ENCODE measurements around the gene TRNT1.
A peak's percentile ranks its signal among the peaks of the same experiment; 100 is the strongest.

TRNT1 gene

DNA sequence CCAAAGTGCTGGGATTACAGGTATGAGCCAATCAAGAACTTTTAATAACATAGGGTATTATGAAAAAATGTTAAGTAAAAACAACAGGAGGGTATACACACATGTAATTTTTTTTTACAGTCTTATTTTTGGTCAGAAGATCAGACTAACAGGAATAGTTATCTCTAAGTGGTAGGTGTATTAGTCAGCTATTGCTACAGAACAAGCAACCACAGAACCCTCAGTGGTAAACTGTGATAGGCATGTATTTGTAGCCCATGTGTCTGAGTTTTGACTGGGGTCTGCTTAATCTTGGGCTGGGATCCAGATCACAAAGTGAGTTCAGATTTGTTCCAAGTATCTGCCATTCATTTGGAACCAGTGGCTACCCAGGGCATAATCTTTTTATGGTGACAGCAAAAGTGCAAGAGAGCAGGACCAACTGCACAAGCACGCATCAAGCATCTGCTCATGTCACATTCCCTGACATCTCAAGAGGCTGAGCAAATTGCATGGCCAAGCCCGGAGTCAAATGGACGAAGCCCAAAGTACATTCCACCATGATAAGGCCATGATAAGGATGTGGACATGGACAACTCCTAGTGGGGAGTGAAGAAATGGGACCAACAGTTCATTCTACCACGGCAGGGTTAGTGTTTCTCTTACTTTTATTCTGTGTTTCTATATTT is 13.6 kb upstream of the TRNT1 start:
- no peak for DNase-seq

DNA sequence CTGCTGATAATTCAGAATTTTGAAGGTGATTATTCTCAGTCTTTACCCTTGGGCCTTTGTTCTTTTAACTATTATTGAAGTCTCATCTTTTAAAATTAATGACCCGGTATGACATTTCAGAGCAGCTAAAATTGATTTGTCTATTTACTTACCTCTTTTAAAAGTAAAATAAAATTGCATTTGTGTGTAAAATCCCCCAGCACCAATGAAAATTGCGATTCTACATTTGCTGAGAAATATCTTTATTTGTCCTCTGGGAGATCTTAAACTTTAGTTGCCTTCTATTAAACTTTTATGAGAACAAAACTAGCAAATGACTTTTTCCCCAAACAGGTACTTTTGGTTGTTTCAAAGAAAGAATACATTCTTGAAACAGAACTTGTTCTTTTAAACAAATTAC is 9.1 kb upstream of the TRNT1 start:
- DNase-seq: no peak

DNA sequence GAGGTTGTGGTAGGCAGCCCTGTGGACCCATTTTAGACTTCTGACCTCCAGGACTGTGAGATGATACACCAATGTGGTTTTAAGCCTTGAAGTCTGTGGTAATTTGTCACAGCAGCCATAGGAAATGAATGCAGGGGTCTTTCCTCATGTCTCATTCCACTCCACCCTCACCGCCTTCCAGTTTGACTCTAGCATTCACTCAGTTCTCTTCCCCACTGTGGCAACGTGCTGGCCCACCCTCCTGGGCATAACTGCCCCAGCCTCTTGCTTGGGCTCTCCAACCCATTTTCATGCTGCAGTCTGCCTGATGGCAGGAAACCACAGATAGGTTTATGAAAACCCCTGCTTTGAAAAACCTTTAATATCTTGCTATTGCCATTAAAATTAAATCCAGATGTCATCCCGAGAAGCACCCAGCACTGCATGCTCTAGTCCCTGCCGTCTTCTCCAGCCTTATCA is 7.3 kb upstream of the TRNT1 start:
- no peak for DNase-seq

DNA sequence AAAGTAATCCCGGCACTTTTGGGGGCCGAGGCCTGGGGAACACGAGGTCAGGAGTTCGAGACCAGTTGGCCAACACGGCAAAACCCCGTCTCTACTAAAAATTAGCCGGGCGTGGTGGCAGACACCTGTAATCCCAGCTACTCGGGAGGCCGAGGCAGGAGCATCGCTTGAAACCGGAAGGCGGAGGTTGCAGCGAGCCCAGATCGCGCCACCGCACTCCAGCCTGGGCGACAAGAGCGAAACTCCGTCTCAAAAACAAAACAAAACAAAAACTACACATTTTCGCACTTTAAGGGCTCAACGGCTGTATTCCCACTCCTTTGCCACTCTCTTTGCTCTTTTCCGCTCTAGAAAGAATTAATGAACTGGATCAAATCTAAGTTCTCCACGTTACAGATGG is 763 bp upstream of the TRNT1 start:
- DNase-seq: no peak

DNA sequence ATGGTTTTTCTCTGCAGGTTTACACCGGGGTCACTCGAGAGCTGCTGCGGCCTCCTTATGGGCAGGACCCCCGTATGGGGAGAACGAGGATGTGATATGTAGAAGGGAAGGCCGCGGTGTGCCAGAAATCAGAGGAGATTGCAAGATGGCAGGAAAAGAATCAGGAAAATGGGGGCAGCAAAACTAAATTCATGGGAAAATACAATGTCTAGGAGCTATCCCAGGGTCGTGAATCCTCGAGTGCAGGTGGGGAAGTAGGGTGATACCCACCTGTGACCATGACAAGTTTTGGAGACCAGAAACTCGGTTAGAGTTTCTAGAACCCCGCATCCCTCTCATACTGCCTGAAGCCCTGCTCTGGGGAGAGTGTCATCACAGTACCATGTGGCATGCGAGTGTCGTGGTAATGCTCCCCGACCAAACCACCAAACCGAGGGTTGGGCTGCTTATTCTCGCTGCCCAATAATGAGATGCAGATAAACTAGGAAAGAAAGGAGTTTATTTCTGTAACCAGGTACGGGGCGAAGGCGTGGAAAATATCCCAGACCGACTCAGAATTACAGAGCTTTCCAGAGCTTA is 781 bp downstream of the TRNT1 start:
- no peak for DNase-seq

DNA sequence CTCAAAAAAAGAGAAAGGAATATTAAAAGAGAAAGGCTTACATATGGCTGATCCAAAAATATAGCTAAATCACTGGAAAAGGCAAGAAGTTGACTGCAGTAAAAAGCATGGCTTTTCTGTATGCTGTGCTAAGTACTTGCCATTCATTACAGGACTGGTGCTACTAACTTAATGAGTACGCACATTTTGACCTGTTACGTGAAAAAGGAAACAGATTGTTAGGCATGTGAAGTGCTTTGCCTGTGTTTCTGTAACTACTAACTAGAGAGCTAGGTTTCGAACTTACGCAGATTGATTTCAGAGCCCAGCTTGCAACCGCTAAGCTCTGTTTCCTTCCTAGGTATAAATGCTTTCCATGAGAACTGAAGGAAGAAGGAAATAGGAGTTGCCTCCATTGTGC is 2.8 kb downstream of the TRNT1 start:
- no peak for DNase-seq

DNA sequence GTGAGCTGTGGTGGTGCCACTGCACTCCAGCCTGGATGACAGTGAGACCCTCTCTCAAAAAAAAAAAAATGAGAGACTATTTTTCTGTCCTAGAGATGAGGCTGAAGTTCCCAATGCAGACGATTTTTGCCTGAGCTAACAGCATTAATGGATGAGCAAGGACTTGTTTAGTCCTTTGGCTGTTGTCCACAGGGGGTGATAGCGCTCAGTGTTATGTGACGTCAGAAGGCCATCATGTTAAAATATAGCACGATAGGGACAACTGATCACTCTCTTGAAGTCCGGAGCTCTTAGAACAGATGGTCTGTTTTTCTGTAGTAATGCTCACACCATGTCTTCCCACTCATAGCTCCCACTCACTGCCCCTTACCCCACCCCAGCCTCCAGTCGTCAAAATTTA is 6.8 kb downstream of the TRNT1 start:
- no peak for DNase-seq

DNA sequence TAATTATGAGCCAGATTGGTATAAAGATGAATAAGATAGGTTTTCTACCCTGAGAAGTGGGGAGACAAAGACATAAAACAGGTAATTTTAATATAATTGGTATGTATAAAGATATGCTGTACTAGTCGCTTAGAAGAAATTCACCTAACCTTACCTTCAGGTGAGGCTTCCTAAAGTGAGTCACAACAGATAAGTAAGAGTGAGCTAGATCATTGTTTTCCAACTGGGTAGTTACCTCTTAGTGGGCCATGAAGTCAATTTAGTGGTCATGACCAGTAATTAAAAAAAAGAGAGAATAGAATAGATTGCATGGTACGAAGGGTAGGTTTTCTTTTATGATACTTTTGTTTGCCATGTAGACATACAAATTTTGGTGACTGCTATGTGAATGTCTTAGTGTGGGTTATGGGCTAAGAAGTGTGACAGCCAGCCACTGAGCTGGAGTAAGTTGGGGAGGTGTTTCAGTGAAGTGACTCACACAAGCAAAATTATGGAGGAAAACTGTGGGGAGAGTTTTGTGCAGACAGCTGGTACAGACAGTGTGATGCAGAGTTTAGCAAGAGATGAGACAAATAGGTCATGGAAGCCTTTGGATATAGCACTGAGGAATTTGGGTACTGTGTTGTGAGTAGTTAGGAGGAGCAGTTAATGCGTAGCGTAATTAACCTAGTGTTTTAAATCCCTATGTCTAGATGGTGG is 8.2 kb downstream of the TRNT1 start:
- DNase-seq: no peak

DNA sequence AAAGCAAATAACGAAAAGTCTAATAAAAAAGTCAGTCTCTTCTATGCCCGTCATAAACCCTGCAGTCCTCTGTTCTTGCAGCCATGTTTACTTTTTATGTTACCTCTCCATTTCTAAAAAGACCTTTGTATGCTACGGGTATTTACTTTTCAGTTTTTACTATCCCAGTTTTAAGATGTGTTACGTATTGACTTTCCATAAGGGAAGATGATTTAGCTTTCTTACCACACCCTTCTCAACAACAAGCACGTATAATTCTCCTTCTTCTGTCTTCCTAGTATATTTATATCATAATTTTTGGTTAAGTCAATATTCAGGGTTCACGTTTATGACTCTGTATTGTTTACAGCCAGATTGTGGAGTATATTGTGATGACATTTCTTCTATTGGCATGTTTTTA is 10.8 kb downstream of the TRNT1 start:
- DNase-seq: no peak

DNA sequence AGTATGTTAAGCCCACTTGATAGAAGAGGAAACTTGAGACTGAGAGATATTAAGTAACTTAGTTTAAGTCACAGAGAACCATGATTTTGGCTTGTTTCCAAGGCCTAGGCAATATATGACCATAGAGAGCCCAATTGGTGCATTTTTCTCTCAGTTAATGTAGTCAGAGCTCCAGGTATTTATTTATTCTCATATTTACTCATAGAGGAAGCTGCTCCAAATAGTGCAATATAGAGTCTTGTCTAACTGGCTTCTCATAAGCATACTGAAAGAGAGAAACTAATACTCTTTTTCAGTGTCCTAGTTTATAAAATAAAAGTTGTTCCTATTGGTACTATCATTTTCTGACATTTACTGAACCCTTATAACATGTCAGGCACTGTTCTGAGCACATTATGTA is 15.2 kb downstream of the TRNT1 start:
- no peak for DNase-seq

DNA sequence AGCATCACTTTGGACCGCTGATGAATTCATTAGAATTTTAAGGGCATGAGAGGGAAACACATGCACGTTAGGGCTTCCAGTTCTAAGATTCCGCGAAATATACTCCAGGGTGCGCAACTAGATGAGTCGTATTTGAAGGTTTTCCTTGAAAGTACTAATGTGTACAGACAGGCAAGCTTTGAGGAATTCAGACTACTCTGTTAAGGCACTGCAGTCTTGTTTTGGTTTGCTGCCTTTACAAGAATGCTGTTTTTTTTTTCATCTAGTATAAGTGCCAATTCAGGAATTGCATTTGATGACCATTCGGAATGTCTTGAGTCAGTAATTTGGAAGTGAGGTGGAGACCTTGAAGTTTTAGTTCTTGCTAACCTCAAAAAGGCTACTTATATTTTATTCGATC is 19.1 kb downstream of the TRNT1 start:
- no peak for DNase-seq

DNA sequence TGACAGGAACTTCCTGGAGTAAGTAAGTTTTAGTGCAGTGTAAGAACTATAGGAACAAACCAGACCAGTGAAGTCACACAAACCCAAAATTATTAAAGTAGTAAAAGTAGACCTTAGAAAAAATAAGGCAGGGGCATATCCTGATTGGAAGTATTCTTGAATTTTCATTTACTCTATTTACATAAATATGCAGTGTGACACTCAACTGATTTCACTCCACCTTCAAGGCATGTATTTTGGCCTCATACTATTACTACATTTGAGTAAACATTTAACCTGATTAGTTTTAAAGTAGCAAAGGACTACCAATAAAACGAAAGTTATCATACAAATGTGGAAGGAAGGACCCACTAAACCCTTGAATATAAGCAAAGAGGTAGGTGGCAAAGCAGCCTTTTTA is 22.8 kb downstream of the TRNT1 start:
- no peak for DNase-seq

DNA sequence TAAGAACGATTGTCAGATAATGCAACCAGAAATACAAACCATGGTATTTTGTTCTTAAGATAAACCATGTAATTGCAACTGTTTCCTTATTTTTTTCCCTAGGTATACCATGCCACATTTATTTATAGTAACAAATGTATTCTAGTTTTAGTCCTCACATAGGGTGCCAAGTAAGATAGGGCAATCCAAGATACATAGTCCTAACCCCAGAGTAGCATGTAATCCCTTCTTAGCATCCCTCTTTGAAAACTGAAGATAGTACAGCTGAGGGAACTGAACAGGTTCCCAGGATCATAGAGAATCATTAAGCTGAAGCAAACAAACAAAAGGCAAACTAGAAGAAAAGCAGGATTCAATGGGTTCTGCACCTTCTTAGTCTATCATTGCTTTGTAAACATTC is 24.8 kb downstream of the TRNT1 start:
- DNase-seq: no peak

DNA sequence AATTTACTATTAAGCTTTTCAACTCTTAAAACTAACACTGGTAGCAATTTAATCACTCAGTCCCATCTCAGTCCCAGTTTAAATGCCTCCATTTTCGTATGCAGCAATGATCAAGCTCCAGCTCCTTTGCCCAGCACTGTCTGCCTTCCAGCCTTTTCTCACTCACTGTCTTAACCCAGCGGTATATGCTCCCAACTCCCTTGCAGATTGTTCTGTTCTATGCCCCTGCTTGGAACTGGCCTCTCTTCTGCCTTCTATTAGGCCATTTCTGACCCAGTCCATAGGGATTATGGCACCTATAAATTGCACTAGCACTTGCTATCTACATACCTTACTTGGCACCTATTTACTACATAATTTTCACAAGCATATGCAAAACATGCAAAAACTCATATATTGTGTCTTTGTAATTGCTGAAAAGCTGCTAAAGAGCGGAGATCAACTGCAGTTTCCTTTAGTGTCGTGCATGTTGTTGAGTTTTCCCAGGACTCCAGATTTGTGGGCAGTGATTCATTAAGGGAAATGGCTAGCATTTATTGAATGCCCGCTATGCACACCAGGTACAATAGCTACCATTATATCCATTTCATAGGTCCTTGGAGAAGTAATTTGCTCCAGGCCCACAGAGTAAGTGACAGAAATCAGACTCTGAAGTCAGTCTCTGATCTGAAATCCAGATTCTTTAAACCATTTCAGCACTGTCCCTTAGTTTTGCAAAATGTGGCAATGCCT is 28.3 kb downstream of the TRNT1 start:
- DNase-seq: no peak

DNA sequence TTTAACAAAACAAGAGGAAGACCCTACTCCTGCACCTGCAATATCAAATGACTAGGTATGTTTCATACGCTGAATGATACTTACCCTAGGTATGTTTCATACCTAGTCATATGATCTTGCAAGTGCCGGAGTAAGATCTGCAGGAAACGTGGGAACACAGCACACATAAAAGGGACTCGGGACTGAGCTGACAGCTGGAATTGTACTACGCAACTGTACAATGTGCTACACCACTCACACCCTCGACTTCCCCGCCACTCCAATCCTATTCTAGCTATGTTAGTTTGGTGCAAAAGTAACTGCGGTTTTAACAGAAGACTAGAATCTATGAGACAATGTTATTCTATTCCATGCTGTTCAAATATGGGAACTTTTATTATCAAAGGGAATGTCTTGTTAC is 30.7 kb downstream of the TRNT1 start:
- DNase-seq: no peak

DNA sequence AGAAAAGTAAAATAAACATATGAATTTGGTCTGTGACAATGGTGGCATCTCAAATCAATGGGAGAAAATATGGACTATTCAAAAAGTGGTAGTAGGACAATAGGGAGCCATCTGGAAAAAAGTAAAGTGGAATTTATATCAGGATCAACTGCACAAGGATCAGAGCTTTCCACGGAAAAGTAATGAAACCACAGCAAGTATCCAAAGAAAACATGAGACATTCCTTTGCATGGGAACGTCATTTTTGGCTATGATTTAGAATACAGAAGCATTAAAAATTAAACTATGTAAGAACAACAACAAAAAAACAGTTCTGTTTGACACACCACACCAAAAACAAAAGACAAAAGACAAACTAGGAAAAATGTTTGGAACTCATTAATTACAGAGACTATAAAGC is 34.1 kb downstream of the TRNT1 start:
- no peak for DNase-seq

DNA sequence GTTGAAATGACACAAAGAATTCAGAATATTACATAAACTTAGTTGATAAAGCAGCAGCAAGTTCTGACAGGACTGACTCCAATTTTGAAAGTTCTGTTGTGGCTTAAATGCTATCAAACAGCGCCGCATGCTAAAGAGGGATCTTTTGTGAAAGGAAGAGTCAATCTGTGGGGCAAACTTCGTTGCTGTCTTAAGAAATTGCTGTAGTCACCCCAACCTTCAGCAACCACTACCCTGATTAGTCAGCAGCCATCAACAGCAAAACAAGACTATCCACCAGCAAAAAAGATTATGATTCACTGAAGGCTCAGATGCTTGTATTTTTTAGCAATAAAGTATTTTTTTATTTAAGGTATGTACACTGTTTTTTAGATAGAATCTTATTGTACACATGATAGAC is 38.5 kb downstream of the TRNT1 start:
- DNase-seq: no peak

DNA sequence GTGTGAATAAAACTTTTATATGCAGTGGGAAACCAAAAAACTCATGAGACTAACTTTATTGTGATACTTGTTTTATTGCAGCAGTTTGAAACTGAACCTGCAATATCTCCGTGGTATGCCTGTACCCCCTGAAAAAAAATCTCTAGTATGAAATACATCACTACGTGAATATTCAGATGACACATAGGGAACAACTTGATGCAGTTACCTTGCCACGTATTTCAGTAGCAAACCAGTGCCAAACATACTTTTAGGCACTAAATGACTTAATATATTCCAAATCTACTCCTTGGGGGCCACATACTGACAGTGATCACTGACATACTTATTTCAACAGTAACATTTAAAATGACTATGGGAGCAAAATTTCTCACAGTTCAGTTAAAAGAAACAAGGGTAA is 38.9 kb downstream of the TRNT1 start:
- no peak for DNase-seq

DNA sequence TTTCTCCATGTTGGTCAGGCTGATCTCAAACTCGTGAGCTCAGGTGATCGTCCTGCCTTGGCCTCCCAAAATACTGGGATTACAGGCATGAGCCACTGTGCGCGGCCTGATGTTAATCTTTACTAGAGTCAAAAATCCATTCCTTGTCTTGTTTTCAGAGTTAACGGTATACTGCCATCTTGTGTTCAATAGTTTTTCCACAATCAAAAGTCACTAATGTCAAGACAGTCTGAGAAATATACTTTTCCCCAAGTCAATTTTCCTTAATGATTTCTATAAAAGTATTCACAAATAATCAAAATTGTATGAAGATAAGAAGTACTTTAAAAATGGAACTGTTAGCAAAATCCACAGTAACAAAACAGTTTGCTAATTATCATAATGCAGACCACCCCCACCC is 44.3 kb downstream of the TRNT1 start:
- DNase-seq: peak; percentile 59

DNA sequence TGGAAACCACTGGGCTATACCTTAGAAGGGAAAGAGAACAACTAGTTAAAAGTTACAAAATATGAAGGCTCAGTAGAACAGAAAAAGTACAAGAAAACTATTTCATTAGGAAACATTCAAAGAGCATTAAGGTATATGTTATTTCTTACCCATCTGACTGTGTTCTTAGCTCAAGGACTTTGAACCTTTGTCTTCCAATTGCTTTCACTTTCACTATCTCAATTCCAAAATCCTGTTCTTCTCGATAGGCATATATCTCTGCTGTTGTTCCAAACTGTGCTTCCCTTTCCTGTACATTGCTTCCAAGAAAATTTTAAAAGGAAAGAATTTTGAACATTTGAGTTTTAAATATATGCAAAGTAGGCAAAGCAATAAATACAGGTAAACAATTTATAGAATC is 45.9 kb downstream of the TRNT1 start:
- no peak for DNase-seq

DNA sequence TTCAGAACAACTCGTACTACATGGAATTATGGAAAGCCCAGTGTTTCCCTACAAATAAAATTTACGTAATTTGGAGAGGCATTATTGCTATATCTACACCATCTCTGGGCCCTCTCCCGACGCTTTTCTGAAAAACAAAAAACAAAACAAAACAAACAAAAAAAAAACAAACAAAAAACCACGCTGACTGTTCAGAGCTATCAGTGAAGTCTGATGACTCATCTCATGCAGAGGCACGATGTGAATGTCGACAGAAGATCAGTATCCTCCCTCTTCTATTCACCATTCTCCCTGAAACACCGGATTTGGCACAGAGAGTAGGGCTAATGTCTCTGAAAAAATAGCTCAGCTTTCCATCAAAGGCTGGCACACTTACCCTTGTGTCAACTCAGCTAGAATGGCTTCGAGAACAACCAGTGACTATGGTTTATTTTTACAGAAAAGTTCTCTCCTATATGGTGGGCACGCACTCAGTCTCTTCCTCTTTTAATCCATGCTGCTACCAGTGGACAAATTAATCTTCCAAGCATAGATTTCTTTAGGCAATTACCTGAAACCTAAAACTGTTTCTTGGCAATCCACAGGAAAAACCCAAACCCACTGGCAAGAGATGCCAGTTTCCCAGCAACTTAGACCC is 51.2 kb downstream of the TRNT1 start:
- no peak for DNase-seq

DNA sequence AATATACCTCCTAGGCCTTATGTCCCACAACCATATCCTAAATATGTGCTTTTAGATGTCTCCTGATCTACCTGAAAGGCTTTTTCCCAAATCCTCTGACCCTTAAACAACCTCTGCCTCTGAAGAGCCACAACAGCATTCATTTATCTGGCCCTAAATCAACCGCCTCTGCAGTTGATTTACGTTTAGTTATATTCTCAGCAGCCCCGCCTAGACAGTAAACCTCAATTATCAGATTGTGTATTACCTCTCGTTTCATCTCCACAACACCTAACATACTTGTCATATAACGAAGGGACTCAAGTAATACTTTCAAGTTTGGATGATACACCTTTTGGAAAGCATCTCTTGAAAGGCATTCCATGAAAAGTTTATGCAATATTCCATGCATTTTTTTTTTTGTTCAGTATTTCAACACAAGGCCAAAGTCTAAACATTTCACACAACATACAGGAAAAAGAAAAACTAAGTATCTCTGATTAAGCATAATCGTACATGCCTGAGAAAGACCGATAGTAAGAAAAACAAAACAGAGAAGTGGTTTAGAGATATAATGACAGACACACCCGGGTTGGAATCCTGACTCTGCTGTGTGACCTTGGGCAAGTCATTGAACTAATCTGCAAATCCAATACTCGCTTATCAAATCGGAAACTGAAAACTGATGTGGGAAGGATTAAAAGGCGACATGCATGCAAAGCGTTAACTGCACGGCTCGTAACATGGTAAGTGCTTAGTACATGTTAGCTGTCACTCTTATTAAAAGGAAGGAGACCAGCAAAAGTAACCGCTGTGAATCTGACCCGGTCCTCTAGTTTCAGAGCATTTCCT is 52.0 kb downstream of the TRNT1 start:
- no peak for DNase-seq

Measured in eye (tissue), 1 donor.